PC-3 (cell line): Measurements from ENCODE around the gene PIGV. TPM values are rescaled to one million over a fixed set of nuclear protein-coding genes. Genes with fewer than 3 reads are reported as not detected.
"Not testable (repeated sequence)": the region's sequence is repeated elsewhere in the genome, so short reads cannot be mapped to it uniquely, and the experiment has no call there.

ENCODE experiments used
- ATAC-seq: fragments of 200-7000 bp; cut with Tn5 transposase; 2 replicates; pipeline ENCODE4 v1.9.1; 2020; ENCODE audit warnings: mild to moderate bottlenecking, moderate library complexity
- BruUV-seq: library from RNA; stranded (reverse); fragments of 400-500 nt; replicated peaks from 2 replicates; lab custom pipeline; 2021; lab: Mats Ljungman, UMichigan
- CTCF ChIA-PET: fragments of 300-600 bp; sonication (Branson Sonifier 250); formaldehyde crosslinking; loops from one replicate; lab custom pipeline; 2022; ENCODE audit warnings: antibody characterized with exemption; lab: Charles Lee
- POLR2A ChIA-PET: fragments of 300-600 bp; sonication (Branson Sonifier 250); formaldehyde crosslinking; loops from one replicate; lab custom pipeline; 2022; ENCODE audit warnings: antibody characterized with exemption; ENCODE audit not compliant: unreplicated experiment; lab: Charles Lee
- DNase-seq: peaks from one replicate; pipeline ENCODE4 v3.0.0-alpha.2; 2015
- H2AFZ ChIP-seq: fragments of 300-600 bp; sonication (generic); 2 replicates; pipeline ENCODE4 v1.6.0; 2016; ENCODE audit warnings: antibody characterized with exemption, low read length
- H3F3A ChIP-seq: fragments of 300-600 bp; sonication (generic); one replicate; pipeline ENCODE4 v1.6.0; 2017; ENCODE audit warnings: antibody characterized with exemption, low read length, control low read depth, mild to moderate bottlenecking; ENCODE audit not compliant: unreplicated experiment
- H3K27ac ChIP-seq: fragments of 300-600 bp; sonication (generic); 2 replicates; pipeline ENCODE4 v1.5.1; 2016; ENCODE audit warnings: mild to moderate bottlenecking, low read length
- H3K27me3 ChIP-seq: fragments of 300-600 bp; sonication (generic); 2 replicates; pipeline ENCODE4 v1.6.1; 2016; ENCODE audit warnings: low read length, mixed read lengths
- H3K36me3 ChIP-seq: fragments of 300-600 bp; sonication (generic); 2 replicates; pipeline ENCODE4 v1.6.1; 2016; ENCODE audit warnings: low read depth, mixed run types, low read length, mixed read lengths
- H3K4me1 ChIP-seq: fragments of 300-600 bp; sonication (generic); 2 replicates; pipeline ENCODE4 v1.5.1; 2016; ENCODE audit warnings: low read length; ENCODE audit not compliant: insufficient read depth
- H3K4me2 ChIP-seq: fragments of 300-600 bp; sonication (generic); 2 replicates; pipeline ENCODE4 v1.6.0; 2016; ENCODE audit warnings: low read length
- H3K4me3 ChIP-seq: fragments of 300-600 bp; sonication (generic); 2 replicates; pipeline ENCODE4 v1.5.1; 2016; ENCODE audit warnings: mild to moderate bottlenecking, low read length, mixed read lengths
- H3K79me2 ChIP-seq: fragments of 300-600 bp; sonication (generic); 2 replicates; pipeline ENCODE4 v1.6.1; 2017; ENCODE audit warnings: low read length, mixed read lengths
- H3K9ac ChIP-seq: fragments of 300-600 bp; sonication (generic); 2 replicates; pipeline ENCODE4 v1.6.0; 2016; ENCODE audit warnings: mild to moderate bottlenecking, low read length
- H3K9me2 ChIP-seq: fragments of 300-600 bp; sonication (generic); replicated peaks from 2 replicates; pipeline ENCODE4 v1.6.1; 2016; ENCODE audit warnings: mixed run types, low read length, mixed read lengths
- H3K9me3 ChIP-seq: fragments of 300-600 bp; sonication (generic); 2 replicates; pipeline ENCODE4 v1.6.1; 2016; ENCODE audit warnings: low read length, mixed read lengths
- H4K20me1 ChIP-seq: fragments of 300-600 bp; sonication (generic); 2 replicates; pipeline ENCODE4 v1.6.1; 2016; ENCODE audit warnings: low read length, mixed read lengths
- EZH2 ChIP-seq: fragments of 300-600 bp; sonication (generic); IDR thresholded peaks from one replicate; pipeline ENCODE4 v1.6.1; 2017; ENCODE audit warnings: antibody characterized with exemption, mild to moderate bottlenecking, low read length; ENCODE audit not compliant: unreplicated experiment
- EZH2phosphoT487 ChIP-seq: fragments of 300-600 bp; sonication (generic); IDR thresholded peaks from 2 replicates; pipeline ENCODE4 v1.6.1; 2018; ENCODE audit warnings: mild to moderate bottlenecking, antibody characterized with exemption, low read length, borderline replicate concordance
- intact Hi-C: fragments of 100-400 bp; cut with micrococcal nuclease; formaldehyde crosslinking; loops from 2 replicates; pipeline ENCODE4 v1.9.0; 2023
- total RNA-seq: library from RNA; depleted of rRNA; stranded (reverse); fragments of >200 nt; gene quantifications from 2 replicates; pipeline ENCODE4 v1.2.3, GENCODE V29; 2014
- TF ChIP-seq, protein P1 (sequence below): fragments of 300-600 bp; sonication (generic); conservative IDR thresholded peaks from 2 replicates; pipeline ENCODE4 v1.5.1; 2017; ENCODE audit warnings: antibody characterized with exemption, low read depth, mild to moderate bottlenecking, low read length

The PIGV gene
- total RNA-seq, 1 experiment from 2014 or later: 6.0 TPM

DNA sequence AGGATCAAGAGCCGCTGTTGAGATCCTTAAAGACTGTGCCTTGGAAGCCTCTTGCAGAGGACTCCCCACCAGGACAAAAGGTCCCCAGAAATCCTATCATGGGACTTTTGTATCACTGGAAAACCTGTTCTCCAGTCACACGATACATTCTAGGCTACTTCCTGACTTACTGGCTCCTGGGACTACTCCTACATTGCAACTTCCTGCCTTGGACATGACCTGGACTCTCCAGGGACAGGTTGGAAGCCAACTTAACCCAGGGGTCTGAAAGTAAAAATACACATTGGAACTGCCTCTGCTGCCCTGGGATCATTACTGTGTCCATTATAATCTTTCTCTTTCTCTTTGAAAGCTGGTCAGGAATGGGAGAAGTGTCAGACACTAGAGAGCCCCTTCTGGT lies 9.9 kb downstream of the PIGV start:
- Histone ChIP-seq H2AFZ (no peak overlapping the region), H3K4me1 (peaks cover 36% of the 10 kb centered on the region), H3K27ac (peak overlapping the region; percentile 11; the same call in 1 of the 2 replicates), H3K4me2 (no peak overlapping the region), H3K36me3 (no peaks in the 10 kb centered on the region), H3K4me3 (no peak overlapping the region), H3K9me3 (no peaks in the 10 kb centered on the region), H3K9ac (no peak overlapping the region), H3K9me2 (no peaks in the 10 kb centered on the region), H3K79me2 (no peaks in the 10 kb centered on the region), H3F3A (no peaks in the 10 kb centered on the region), H3K27me3 (no peaks in the 10 kb centered on the region), H4K20me1 (no peaks in the 10 kb centered on the region)
- intact Hi-C loops: no loop called here
- ATAC-seq: no peak
- CTCF ChIA-PET: no interaction called here
- DNase-seq: no peak
- POLR2A ChIA-PET: interaction anchor here (0.5 kb wide), 1 partner anchor 327 kb away, joined by 6 read pairs; no protein-coding TSS in a partner anchor
- no peak for TF ChIP-seq EZH2phosphoT487
- no peak for TF ChIP-seq EZH2
- TF ChIP-seq, protein P1, sequence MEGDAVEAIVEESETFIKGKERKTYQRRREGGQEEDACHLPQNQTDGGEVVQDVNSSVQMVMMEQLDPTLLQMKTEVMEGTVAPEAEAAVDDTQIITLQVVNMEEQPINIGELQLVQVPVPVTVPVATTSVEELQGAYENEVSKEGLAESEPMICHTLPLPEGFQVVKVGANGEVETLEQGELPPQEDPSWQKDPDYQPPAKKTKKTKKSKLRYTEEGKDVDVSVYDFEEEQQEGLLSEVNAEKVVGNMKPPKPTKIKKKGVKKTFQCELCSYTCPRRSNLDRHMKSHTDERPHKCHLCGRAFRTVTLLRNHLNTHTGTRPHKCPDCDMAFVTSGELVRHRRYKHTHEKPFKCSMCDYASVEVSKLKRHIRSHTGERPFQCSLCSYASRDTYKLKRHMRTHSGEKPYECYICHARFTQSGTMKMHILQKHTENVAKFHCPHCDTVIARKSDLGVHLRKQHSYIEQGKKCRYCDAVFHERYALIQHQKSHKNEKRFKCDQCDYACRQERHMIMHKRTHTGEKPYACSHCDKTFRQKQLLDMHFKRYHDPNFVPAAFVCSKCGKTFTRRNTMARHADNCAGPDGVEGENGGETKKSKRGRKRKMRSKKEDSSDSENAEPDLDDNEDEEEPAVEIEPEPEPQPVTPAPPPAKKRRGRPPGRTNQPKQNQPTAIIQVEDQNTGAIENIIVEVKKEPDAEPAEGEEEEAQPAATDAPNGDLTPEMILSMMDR: no peak
- no TSS peak for BruUV-seq

DNA sequence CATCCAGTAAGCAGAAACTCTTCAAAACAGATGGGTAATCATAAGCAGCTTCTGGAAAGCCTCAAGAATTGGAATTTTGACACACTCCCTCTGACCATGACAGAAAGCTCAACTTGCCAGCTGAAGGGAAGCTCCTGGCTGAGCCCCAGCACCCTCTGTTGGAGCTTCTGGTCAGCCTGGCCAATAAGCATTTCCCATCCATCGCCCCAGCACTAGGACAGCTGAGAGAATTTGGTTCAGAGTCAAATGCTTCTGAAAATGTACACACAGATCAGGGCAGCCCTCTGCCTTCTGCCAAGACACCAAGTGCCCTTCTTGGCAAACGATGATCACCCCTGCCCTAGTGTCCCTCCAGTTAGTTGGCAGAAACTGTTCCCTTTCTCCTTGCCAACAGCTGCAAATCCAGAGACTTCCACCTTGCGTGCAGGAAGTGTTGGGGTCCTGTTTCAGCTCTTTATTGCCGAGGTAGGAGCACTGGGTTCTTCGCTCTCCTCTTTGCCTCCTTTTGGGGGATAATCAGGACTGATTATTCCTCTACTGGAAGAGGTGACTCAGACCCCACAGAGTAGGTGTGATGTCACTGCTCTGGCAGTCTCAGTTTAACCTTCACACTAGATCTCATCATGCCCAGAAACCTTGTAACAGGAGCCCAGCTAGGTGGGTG lies 11.9 kb downstream of the PIGV start:
- H3K36me3 ChIP-seq: no peaks in the 10 kb centered on the region
- no peaks in the 10 kb centered on the region for H3K79me2 ChIP-seq
- H4K20me1 ChIP-seq: no peaks in the 10 kb centered on the region
- peak; percentile 81 for DNase-seq
- POLR2A ChIA-PET: interaction anchor here (0.6 to 1.1 kb wide), 2 partner anchors 12 to 65 kb away, joined by 4 to 5 read pairs; partner anchors contain the start of gene PIGV
- BruUV-seq: no TSS peak
- peaks cover 36% of the 10 kb centered on the region for H3K4me1 ChIP-seq
- H2AFZ ChIP-seq: peak overlapping the region; percentile 21; the same call in 1 of the 2 replicates
- H3K4me2 ChIP-seq: peak overlapping the region; percentile 70
- H3K27me3 ChIP-seq: no peaks in the 10 kb centered on the region
- TF ChIP-seq, protein P1: no peak
- TF ChIP-seq EZH2 (no peak), EZH2phosphoT487 (no peak)
- peak overlapping the region; percentile 44 for H3K9ac ChIP-seq
- H3K9me2 ChIP-seq: no peaks in the 10 kb centered on the region
- no peaks in the 10 kb centered on the region for H3F3A ChIP-seq
- peak; percentile 82 for ATAC-seq
- intact Hi-C loops: no loop called here
- H3K4me3 ChIP-seq: peak overlapping the region; percentile 43; the same call in 1 of the 2 replicates
- peak overlapping the region; percentile 82 for H3K27ac ChIP-seq
- CTCF ChIA-PET: interaction anchor here (0.5 to 1.5 kb wide), 11 partner anchors 10 to 262 kb away, joined by 3 to 7 read pairs (median 3); partner anchors contain the start of gene PIGV
- H3K9me3 ChIP-seq: no peaks in the 10 kb centered on the region

DNA sequence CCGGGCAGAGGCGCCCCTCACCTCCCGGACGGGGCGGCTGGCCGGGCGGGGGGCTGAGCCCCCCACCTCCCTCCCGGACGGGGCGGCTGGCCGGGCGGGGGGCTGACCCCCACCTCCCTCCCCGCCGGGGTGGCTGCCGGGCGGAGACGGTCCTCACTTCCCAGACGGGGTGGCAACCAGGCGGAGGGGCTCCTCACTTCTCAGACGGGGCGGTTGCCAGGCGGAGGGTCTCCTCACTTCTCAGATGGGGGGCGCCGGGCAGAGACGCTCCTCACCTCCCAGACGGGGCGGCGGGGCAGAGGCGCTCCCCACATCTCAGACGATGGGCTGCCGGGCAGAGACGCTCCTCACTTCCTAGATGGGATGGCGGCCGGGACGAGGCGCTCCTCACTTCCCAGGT lies 16.2 kb downstream of the PIGV start:
- H3K79me2 ChIP-seq, BruUV-seq, ATAC-seq, intact Hi-C loops, H3K36me3 ChIP-seq, H3K9me2 ChIP-seq, H3K9ac ChIP-seq, H4K20me1 ChIP-seq, POLR2A ChIA-PET, H3K9me3 ChIP-seq, H3K4me2 ChIP-seq, CTCF ChIA-PET, H2AFZ ChIP-seq, H3K27ac ChIP-seq, H3F3A ChIP-seq, H3K27me3 ChIP-seq, DNase-seq, H3K4me3 ChIP-seq: not testable (repeated sequence)
- H3K4me1 ChIP-seq: peaks cover 25% of the 10 kb centered on the region
